Vagina (tissue), 2 donors: ENCODE results near the gene CHD6. TPM values are rescaled to one million over a fixed set of nuclear protein-coding genes. Genes with fewer than 3 reads are reported as not detected.

ENCODE experiments used
- DNase-seq, 2 donors: peaks; one replicate each; pipeline ENCODE4 v3.0.0-alpha.2; 2017; ENCODE audit errors: extremely low spot score in 2 of 2
- H3K27ac ChIP-seq: fragments of 200-600 bp; sonication (generic); one replicate; pipeline ENCODE4 v1.5.1; 2019
- H3K27me3 ChIP-seq: fragments of 200-600 bp; sonication (generic); one replicate; pipeline ENCODE4 v1.5.1; 2019
- H3K36me3 ChIP-seq, 2 donors: fragments of 200-600 bp; sonication (generic); one replicate each; pipeline ENCODE4 v1.5.1; 2017 to 2019
- H3K4me1 ChIP-seq: fragments of 200-600 bp; sonication (generic); one replicate; pipeline ENCODE4 v1.5.1; 2019
- H3K4me3 ChIP-seq, 2 donors: fragments of 200-600 bp; sonication (generic); 1 replicate in 1 of 2; 2 replicates in 1 of 2; pipeline ENCODE4 v1.5.1; 2016 to 2019
- H3K9me3 ChIP-seq: fragments of 200-600 bp; sonication (generic); one replicate; pipeline ENCODE4 v1.5.1; 2019
- CTCF ChIP-seq, 3 experiments: fragments of 450-650 bp in 2 of 3; fragments of 200-600 bp in 1 of 3; sonication (generic) in 1 of 3; IDR thresholded peaks; one replicate each; pipeline ENCODE4 v1.5.1; 2017 to 2019; ENCODE audit warnings: antibody characterized with exemption in 3 of 3, mild to moderate bottlenecking in 2 of 3, moderate library complexity in 2 of 3
- POLR2A ChIP-seq, 2 donors: fragments of 450-650 bp; IDR thresholded peaks; one replicate each; pipeline ENCODE4 v1.6.1; 2017; ENCODE audit warnings: antibody characterized with exemption in 2 of 2, mild to moderate bottlenecking in 2 of 2, moderate library complexity in 2 of 2
- POLR2AphosphoS5 ChIP-seq, 2 donors: sonication (generic); formaldehyde crosslinking; IDR thresholded peaks; one replicate each; pipeline ENCODE4 v1.9.0; 2017; ENCODE audit warnings: antibody characterized with exemption in 2 of 2, mild to moderate bottlenecking in 2 of 2, low read depth in 1 of 2; ENCODE audit not compliant: insufficient read depth in 1 of 2
- intact Hi-C: fragments of 100-400 bp; cut with DNase I; formaldehyde crosslinking; loops from one replicate; pipeline ENCODE4 v1.15.1; 2023
- total RNA-seq: library from RNA; depleted of rRNA; stranded (reverse); fragments of >200 nt; gene quantifications from one replicate; pipeline ENCODE4 v1.2.3, GENCODE V29; 2016

CHD6 gene
- total RNA-seq, 1 donor from 2014 or later, result 37.6 TPM

- peaks cover 38% of the 10 kb centered on the region for H3K4me1 ChIP-seq
- H3K9me3 ChIP-seq, result no peaks in the 10 kb centered on the region
- intact Hi-C loops, result no loop called here
- no peaks in the 10 kb centered on the region for H3K36me3 ChIP-seq
- peak overlapping the region; percentile 74 for H3K27ac ChIP-seq
- no peak for DNase-seq
- TF ChIP-seq CTCF (IDR thresholded peaks at IDR 0.05), result no peak
- no peak for TF ChIP-seq POLR2A (IDR thresholded peaks at IDR 0.05)
- TF ChIP-seq POLR2AphosphoS5 (IDR thresholded peaks at IDR 0.05; ENCODE audit: insufficient read depth in 1 of 2, low read depth in 1 of 2), result no peak
- no peaks in the 10 kb centered on the region for H3K27me3 ChIP-seq
- H3K4me3 ChIP-seq, result peak overlapping the region; percentile 70 to 98
Measured at GRCh38 chr20:41617059-41617901, 897 bp downstream of the CHD6 start.

- Histone ChIP-seq H3K27ac (no peak overlapping the region), H3K36me3 (no peaks in the 10 kb centered on the region), H3K4me3 (no peak overlapping the region), H3K9me3 (no peaks in the 10 kb centered on the region), H3K4me1 (peaks cover 38% of the 10 kb centered on the region), H3K27me3 (no peaks in the 10 kb centered on the region)
- intact Hi-C loops, result no loop called here
- no peak for DNase-seq
- TF ChIP-seq POLR2A (IDR thresholded peaks at IDR 0.05), result no peak
- TF ChIP-seq POLR2AphosphoS5 (IDR thresholded peaks at IDR 0.05; ENCODE audit: insufficient read depth in 1 of 2, low read depth in 1 of 2), result no peak
- TF ChIP-seq CTCF (IDR thresholded peaks at IDR 0.05), result no peak
Measured at GRCh38 chr20:41616228-41616627, 1.9 kb downstream of the CHD6 start.

DNA sequence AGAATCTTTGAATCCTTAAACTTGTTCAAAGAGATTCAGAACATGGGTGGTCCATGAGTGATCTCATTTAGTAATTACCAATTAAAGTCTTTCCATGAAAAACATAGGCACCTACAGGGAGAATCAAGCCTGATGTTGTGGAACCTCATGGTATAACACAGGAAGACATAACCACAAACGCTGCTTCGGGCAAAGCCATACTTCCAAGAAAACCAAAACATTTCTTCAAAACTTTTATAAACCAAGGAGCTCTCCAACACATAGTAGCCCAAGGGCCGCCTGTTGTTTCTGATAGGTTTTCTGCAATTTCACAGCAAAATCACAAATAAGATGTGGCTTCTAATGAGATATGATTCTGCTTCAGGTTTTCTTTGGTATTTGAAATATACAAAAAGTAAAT lies 2.5 kb downstream of the CHD6 start:
- TF ChIP-seq POLR2AphosphoS5 (IDR thresholded peaks at IDR 0.05; ENCODE audit: insufficient read depth in 1 of 2, low read depth in 1 of 2), result no peak
- TF ChIP-seq POLR2A (IDR thresholded peaks at IDR 0.05), result no peak
- TF ChIP-seq CTCF (IDR thresholded peaks at IDR 0.05), result no peak
- H3K9me3 ChIP-seq, result no peaks in the 10 kb centered on the region
- H3K4me3 ChIP-seq, result no peak overlapping the region
- H3K27me3 ChIP-seq, result no peaks in the 10 kb centered on the region
- no peaks in the 10 kb centered on the region for H3K36me3 ChIP-seq
- no peak overlapping the region for H3K27ac ChIP-seq
- intact Hi-C loops, result no loop called here
- DNase-seq, result no peak
- peaks cover 38% of the 10 kb centered on the region for H3K4me1 ChIP-seq

GRCh38 chr20:41615110-41615509 lies 3.1 kb downstream of the CHD6 start:
- no peaks in the 10 kb centered on the region for H3K27me3 ChIP-seq
- peaks cover 38% of the 10 kb centered on the region for H3K4me1 ChIP-seq
- no peak for DNase-seq
- TF ChIP-seq CTCF (IDR thresholded peaks at IDR 0.05) (no peak), POLR2A (IDR thresholded peaks at IDR 0.05) (no peak), POLR2AphosphoS5 (IDR thresholded peaks at IDR 0.05; ENCODE audit: insufficient read depth in 1 of 2, low read depth in 1 of 2) (no peak)
- intact Hi-C loops, result no loop called here
- H3K4me3 ChIP-seq, result no peak overlapping the region
- H3K27ac ChIP-seq, result no peak overlapping the region
- no peaks in the 10 kb centered on the region for H3K9me3 ChIP-seq
- H3K36me3 ChIP-seq, result no peaks in the 10 kb centered on the region

- intact Hi-C loops, result no loop called here
- H3K4me3 ChIP-seq, result no peak overlapping the region
- peaks cover 42% of the 10 kb centered on the region for H3K4me1 ChIP-seq
Measured at GRCh38 chr20:41613321-41613720, 4.9 kb downstream of the CHD6 start.

More at GRCh38 chr20:41613321-41613720, 4.9 kb downstream of the CHD6 start:
- no peaks in the 10 kb centered on the region for H3K27me3 ChIP-seq
- H3K9me3 ChIP-seq, result no peaks in the 10 kb centered on the region
- TF ChIP-seq POLR2AphosphoS5 (IDR thresholded peaks at IDR 0.05; ENCODE audit: insufficient read depth in 1 of 2, low read depth in 1 of 2), result no peak
- no peak for TF ChIP-seq CTCF (IDR thresholded peaks at IDR 0.05)
- no peak for TF ChIP-seq POLR2A (IDR thresholded peaks at IDR 0.05)
- no peaks in the 10 kb centered on the region for H3K36me3 ChIP-seq
- DNase-seq, result no peak
- no peak overlapping the region for H3K27ac ChIP-seq
